Keratinocyte (primary cell): ENCODE results near the gene SPATA6. TPM values are rescaled to one million over a fixed set of nuclear protein-coding genes. Genes with fewer than 3 reads are reported as not detected.
"Not testable (repeated sequence)": the region's sequence is repeated elsewhere in the genome, so short reads cannot be mapped to it uniquely, and the experiment has no call there.

Experiments used
- DNase-seq: peaks from one replicate; pipeline ENCODE4 v3.0.0-alpha.2; 2011; ENCODE audit warnings: low read depth, missing footprints, low spot score
- FAIRE-seq: peaks from 2 replicates; lab custom pipeline; 2011; peaks lifted over from hg19 to GRCh38; lab: Jason Lieb, UNC
- H2AFZ ChIP-seq: 2 replicates; pipeline ENCODE4 v1.6.0; 2012; ENCODE audit warnings: low read length, control low read depth, inconsistent platforms; ENCODE audit not compliant: control insufficient read depth
- H3K27ac ChIP-seq: 2 replicates; pipeline ENCODE4 v1.5.1; 2011; ENCODE audit warnings: low read length; ENCODE audit not compliant: control insufficient read depth, insufficient read depth
- H3K27me3 ChIP-seq: 3 replicates; pipeline ENCODE4 v1.6.0; 2011; ENCODE audit warnings: low read length; ENCODE audit not compliant: control insufficient read depth, insufficient read depth; ENCODE audit errors: extremely low read depth
- H3K36me3 ChIP-seq, 2 experiments: 2 replicates in 1 of 2; 3 replicates in 1 of 2; pipeline ENCODE4 v1.5.1; 2011; ENCODE audit warnings: low read length in 2 of 2, mild to moderate bottlenecking in 1 of 2; ENCODE audit not compliant: control insufficient read depth in 2 of 2, insufficient read depth in 2 of 2; ENCODE audit errors: extremely low read depth in 1 of 2
- H3K4me1 ChIP-seq: 3 replicates; pipeline ENCODE4 v1.5.1; 2011; ENCODE audit warnings: low read length; ENCODE audit not compliant: control insufficient read depth, insufficient read depth; ENCODE audit errors: extremely low read depth
- H3K4me2 ChIP-seq: 3 replicates; pipeline ENCODE4 v1.6.0; 2011; ENCODE audit warnings: low read depth, low read length; ENCODE audit not compliant: control insufficient read depth, insufficient read depth; ENCODE audit errors: extremely low read depth
- H3K4me3 ChIP-seq, 3 experiments: fragments of 200-600 bp in 1 of 3; sonication (generic) in 1 of 3; 2 replicates in 2 of 3; 3 replicates in 1 of 3; pipeline ENCODE4 v1.5.1; 2011 to 2016; ENCODE audit warnings: low read length in 3 of 3, mild to moderate bottlenecking in 3 of 3, control low read depth in 2 of 3, inconsistent platforms in 1 of 3, low read depth in 1 of 3, mixed read lengths in 1 of 3, mixed run types in 1 of 3, moderate library complexity in 1 of 3; ENCODE audit not compliant: control insufficient read depth in 2 of 3, insufficient read depth in 2 of 3; ENCODE audit errors: extremely low read depth in 1 of 3
- H3K79me2 ChIP-seq: 2 replicates; pipeline ENCODE4 v1.6.0; 2012; ENCODE audit warnings: low read length; ENCODE audit not compliant: control insufficient read depth, insufficient read depth
- H3K9ac ChIP-seq: 3 replicates; pipeline ENCODE4 v1.6.0; 2011; ENCODE audit warnings: low read length; ENCODE audit not compliant: control insufficient read depth, insufficient read depth; ENCODE audit errors: extremely low read depth
- H3K9me1 ChIP-seq: 3 replicates; pipeline ENCODE4 v1.6.0; 2011; ENCODE audit warnings: low read length; ENCODE audit not compliant: control insufficient read depth, insufficient read depth; ENCODE audit errors: extremely low read depth
- H3K9me3 ChIP-seq: 2 replicates; pipeline ENCODE4 v1.5.1; 2012; ENCODE audit warnings: low read depth, low read length; ENCODE audit not compliant: control insufficient read depth
- H4K20me1 ChIP-seq: 3 replicates; pipeline ENCODE4 v1.6.0; 2011; ENCODE audit warnings: low read length; ENCODE audit not compliant: control insufficient read depth, insufficient read depth; ENCODE audit errors: extremely low read depth
- EZH2 ChIP-seq: IDR thresholded peaks from one replicate; pipeline ENCODE4 v1.6.1; 2012; ENCODE audit warnings: inconsistent platforms, mild to moderate bottlenecking, low read length, moderate library complexity
- dilution Hi-C: fragments of 300-500 bp; cut with MboI; formaldehyde crosslinking; loops from one replicate; pipeline ENCODE4 v1.7.0; 2020; ENCODE audit warnings: low sequenced_read_pairs; ENCODE audit not compliant: extremely low pct_ligation_motif_present
- polyA plus RNA-seq, 5 experiments: library from polyadenylated mRNA; depleted of rRNA in 3 of 5; stranded (reverse) in 3 of 5; stranded (forward) in 1 of 5; unstranded in 1 of 5; fragments of >200 nt; gene quantifications; 1 replicate in 1 of 5; 2 replicates in 3 of 5; 3 replicates in 1 of 5; pipeline versions ENCODE4 v1.2.1 to v1.2.3, GENCODE V29; 2011 to 2012; ENCODE audit warnings: missing spikeins in 2 of 5, low read depth in 1 of 5, low replicate concordance in 1 of 5
- TF ChIP-seq, protein P1 (sequence below), 3 experiments: IDR thresholded peaks in 1 of 3; conservative IDR thresholded peaks in 1 of 3; optimal IDR thresholded peaks in 1 of 3; 2 replicates in 2 of 3; 3 replicates in 1 of 3; pipeline versions ENCODE3 to v1.5.1; 2011; ENCODE audit warnings: low read length in 3 of 3, mild to moderate bottlenecking in 3 of 3, moderate library complexity in 2 of 3, control low read depth in 1 of 3, inconsistent platforms in 1 of 3; ENCODE audit not compliant: insufficient read depth in 2 of 3; ENCODE audit errors: extremely low read depth in 1 of 3

The SPATA6 gene
- polyA plus RNA-seq, 1 donor (not counting 4 experiments of a cell fraction or from before 2014, with no cell fraction given): 1.7 TPM

DNA sequence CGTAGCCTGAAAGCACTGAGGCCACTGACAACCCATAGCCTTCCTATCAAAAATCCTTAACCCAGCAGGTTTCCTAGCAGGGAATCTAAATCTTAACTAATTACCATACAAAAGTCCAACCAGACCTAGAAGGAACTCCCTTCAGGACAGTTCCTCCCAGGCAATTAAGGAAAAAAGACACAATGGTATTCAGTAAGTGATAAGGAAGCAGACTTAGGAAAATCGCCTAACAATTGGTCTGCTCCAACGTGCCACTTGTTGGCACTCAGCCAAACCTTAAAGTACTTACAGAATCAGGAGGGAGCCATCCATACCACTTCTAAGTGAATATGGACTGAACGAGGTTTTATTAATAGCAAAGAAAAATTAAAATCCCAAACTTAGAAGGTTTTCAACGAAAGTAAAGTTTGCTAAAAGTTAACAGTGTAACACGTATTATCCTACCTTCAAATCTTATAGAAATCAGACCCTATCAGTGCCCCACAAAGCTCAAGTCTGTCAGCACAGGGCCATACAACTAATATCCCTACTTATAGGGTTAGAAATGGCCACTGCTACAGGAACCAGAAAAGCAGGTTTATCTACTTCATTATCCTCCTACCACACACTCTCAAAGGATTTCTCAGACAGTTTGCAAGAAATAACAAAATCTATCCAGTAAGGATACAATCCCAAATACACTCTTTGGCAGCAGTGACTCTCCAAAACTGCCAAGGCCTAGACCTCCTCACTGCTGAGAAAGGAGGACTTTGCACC, 29.0 kb downstream of the SPATA6 start:
- no peaks in the 10 kb centered on the region for H3K36me3 ChIP-seq
- dilution Hi-C loops: no loop called here
- no peaks in the 10 kb centered on the region for H4K20me1 ChIP-seq
- no peaks in the 10 kb centered on the region for H3K27me3 ChIP-seq
- no peak overlapping the region for H3K9ac ChIP-seq
- no peak overlapping the region for H3K4me3 ChIP-seq
- DNase-seq: no peak
- no peaks in the 10 kb centered on the region for H3K9me3 ChIP-seq
- no peaks in the 10 kb centered on the region for H3K79me2 ChIP-seq
- no peak for TF ChIP-seq EZH2
- TF ChIP-seq, protein P1, sequence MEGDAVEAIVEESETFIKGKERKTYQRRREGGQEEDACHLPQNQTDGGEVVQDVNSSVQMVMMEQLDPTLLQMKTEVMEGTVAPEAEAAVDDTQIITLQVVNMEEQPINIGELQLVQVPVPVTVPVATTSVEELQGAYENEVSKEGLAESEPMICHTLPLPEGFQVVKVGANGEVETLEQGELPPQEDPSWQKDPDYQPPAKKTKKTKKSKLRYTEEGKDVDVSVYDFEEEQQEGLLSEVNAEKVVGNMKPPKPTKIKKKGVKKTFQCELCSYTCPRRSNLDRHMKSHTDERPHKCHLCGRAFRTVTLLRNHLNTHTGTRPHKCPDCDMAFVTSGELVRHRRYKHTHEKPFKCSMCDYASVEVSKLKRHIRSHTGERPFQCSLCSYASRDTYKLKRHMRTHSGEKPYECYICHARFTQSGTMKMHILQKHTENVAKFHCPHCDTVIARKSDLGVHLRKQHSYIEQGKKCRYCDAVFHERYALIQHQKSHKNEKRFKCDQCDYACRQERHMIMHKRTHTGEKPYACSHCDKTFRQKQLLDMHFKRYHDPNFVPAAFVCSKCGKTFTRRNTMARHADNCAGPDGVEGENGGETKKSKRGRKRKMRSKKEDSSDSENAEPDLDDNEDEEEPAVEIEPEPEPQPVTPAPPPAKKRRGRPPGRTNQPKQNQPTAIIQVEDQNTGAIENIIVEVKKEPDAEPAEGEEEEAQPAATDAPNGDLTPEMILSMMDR (optimal IDR thresholded peaks at IDR 0.05 in 1 of 3, IDR thresholded peaks at IDR 0.05 in 1 of 3, conservative IDR thresholded peaks at IDR 0.05 in 1 of 3; ENCODE audit: extremely low read depth in 1 of 3, insufficient read depth in 2 of 3, low read length in 3 of 3): no peak
- FAIRE-seq: no peak
- H3K9me1 ChIP-seq: no peaks in the 10 kb centered on the region
- no peaks in the 10 kb centered on the region for H3K4me1 ChIP-seq
- H2AFZ ChIP-seq: no peak overlapping the region
- H3K27ac ChIP-seq: no peak overlapping the region
- H3K4me2 ChIP-seq: no peak overlapping the region

DNA sequence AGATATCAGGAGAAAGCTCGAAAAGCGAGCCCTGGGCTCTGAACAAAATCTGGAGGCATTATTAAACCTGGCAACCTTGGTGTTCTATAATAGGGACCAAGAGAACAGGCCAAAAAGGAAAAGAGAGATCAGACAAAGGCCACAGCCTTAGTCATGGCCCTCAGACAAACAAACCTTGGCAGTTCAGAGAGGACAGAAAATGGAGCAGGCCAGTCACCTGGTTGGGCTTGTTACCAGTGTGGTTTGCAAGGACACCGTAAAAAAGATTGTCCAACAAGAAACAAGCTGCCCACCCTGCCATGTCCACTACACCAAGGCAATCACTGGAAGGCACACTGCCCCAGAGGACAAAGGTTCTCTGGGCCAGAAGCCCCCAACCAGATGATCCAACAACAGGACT, 31.2 kb downstream of the SPATA6 start:
- H3K9ac ChIP-seq, H2AFZ ChIP-seq, H3K4me3 ChIP-seq, H3K27me3 ChIP-seq, dilution Hi-C loops, H4K20me1 ChIP-seq, H3K4me2 ChIP-seq, H3K9me1 ChIP-seq, FAIRE-seq, H3K79me2 ChIP-seq, H3K27ac ChIP-seq, H3K9me3 ChIP-seq, H3K36me3 ChIP-seq, DNase-seq, H3K4me1 ChIP-seq: not testable (repeated sequence)

DNA sequence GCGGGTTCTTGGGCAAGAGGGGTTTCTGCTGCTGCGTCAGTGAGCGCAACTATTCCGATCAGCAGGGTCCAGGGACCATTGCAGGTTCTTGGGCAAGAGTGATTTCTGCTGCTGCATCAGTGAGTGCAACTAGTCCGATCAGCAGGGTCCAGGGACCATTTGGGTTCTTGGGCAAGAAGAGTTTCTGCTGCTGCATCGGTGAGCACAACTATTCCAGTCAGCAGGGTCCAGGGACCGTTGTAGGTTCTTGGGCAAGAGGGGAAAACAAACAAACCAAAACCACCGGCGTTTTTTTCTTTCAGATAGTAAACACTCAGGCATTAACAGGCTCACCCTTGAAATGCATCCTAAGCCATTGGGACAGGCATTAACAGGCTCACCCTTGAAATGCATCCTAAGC, 32.6 kb downstream of the SPATA6 start:
- H3K4me3 ChIP-seq: no peak overlapping the region
- H2AFZ ChIP-seq: no peak overlapping the region
- H4K20me1 ChIP-seq: no peaks in the 10 kb centered on the region
- TF ChIP-seq EZH2: no peak
- TF ChIP-seq, protein P1 (optimal IDR thresholded peaks at IDR 0.05 in 1 of 3, IDR thresholded peaks at IDR 0.05 in 1 of 3, conservative IDR thresholded peaks at IDR 0.05 in 1 of 3; ENCODE audit: extremely low read depth in 1 of 3, insufficient read depth in 2 of 3, low read length in 3 of 3): no peak
- no peaks in the 10 kb centered on the region for H3K27me3 ChIP-seq
- FAIRE-seq: no peak
- no peak overlapping the region for H3K9ac ChIP-seq
- DNase-seq: no peak
- dilution Hi-C loops: no loop called here
- no peak overlapping the region for H3K27ac ChIP-seq
- no peaks in the 10 kb centered on the region for H3K36me3 ChIP-seq
- no peaks in the 10 kb centered on the region for H3K9me3 ChIP-seq
- H3K79me2 ChIP-seq: no peaks in the 10 kb centered on the region
- no peaks in the 10 kb centered on the region for H3K9me1 ChIP-seq
- no peaks in the 10 kb centered on the region for H3K4me1 ChIP-seq
- no peak overlapping the region for H3K4me2 ChIP-seq

DNA sequence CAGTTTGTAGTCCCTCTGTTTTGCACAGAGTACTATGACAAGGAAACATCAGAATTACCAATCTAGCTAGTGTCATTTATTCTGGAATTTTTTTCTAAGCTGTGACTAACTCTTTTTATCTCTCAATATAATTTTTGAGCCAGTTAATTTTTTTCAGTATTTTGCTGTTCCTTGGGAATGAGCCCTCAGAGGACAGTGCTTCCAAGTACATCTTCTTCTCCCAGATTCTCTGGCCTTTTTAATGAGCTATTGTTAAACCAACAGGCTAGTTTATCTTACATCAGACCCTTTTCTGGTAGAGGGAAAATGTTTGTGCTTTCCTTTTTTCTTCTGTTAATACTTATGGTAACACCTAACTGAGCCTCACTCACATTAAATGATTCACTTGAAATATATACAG, 34.6 kb downstream of the SPATA6 start:
- H3K27ac ChIP-seq, H3K79me2 ChIP-seq, H3K9me3 ChIP-seq, H3K27me3 ChIP-seq, H2AFZ ChIP-seq, H3K4me3 ChIP-seq, DNase-seq, dilution Hi-C loops, H3K4me2 ChIP-seq, H4K20me1 ChIP-seq, FAIRE-seq, H3K36me3 ChIP-seq, H3K9ac ChIP-seq, H3K4me1 ChIP-seq, H3K9me1 ChIP-seq: not testable (repeated sequence)
